H9 (cell line): ENCODE measurements around the gene PLPP1. TPM values are rescaled to one million over a fixed set of nuclear protein-coding genes. Genes with fewer than 3 reads are reported as not detected.

ENCODE experiments used
- DNase-seq: peaks from one replicate; pipeline ENCODE4 v3.0.0-alpha.2; 2017
- H2AFZ ChIP-seq: one replicate; pipeline ENCODE4 v1.6.1; 2013; ENCODE audit warnings: mild to moderate bottlenecking, low read length, control low read depth, moderate library complexity
- H2AK5ac ChIP-seq: 2 replicates; pipeline ENCODE4 v1.6.1; 2013; ENCODE audit warnings: low read length, control low read depth, mixed read lengths; ENCODE audit not compliant: insufficient read length
- H2BK120ac ChIP-seq: one replicate; pipeline ENCODE4 v1.6.1; 2013; ENCODE audit warnings: low read depth, mild to moderate bottlenecking, low read length, control low read depth, inconsistent platforms; ENCODE audit not compliant: poor library complexity, severe bottlenecking
- H2BK12ac ChIP-seq: 2 replicates; pipeline ENCODE4 v1.6.1; 2013; ENCODE audit warnings: low read length, control low read depth, mixed read lengths, low read depth; ENCODE audit not compliant: insufficient read length
- H2BK15ac ChIP-seq: 2 replicates; pipeline ENCODE4 v1.6.1; 2013; ENCODE audit warnings: low read depth, low read length, control low read depth
- H2BK20ac ChIP-seq: one replicate; pipeline ENCODE4 v1.6.1; 2013; ENCODE audit warnings: low read depth, mild to moderate bottlenecking, low read length, control low read depth, inconsistent platforms; ENCODE audit not compliant: poor library complexity, severe bottlenecking
- H2BK5ac ChIP-seq: 2 replicates; pipeline ENCODE4 v1.6.1; 2013; ENCODE audit warnings: low read length, control low read depth, mixed read lengths; ENCODE audit not compliant: insufficient read length
- H3K14ac ChIP-seq: 2 replicates; pipeline ENCODE4 v1.6.1; 2013; ENCODE audit warnings: low read length, control low read depth; ENCODE audit not compliant: insufficient read depth
- H3K18ac ChIP-seq: 2 replicates; pipeline ENCODE4 v1.6.1; 2013; ENCODE audit warnings: low read depth, mild to moderate bottlenecking, mixed read lengths, low read length, control low read depth; ENCODE audit not compliant: insufficient read length
- H3K23ac ChIP-seq: 2 replicates; pipeline ENCODE4 v1.6.1; 2013; ENCODE audit warnings: low read length, control low read depth, mixed read lengths, low read depth; ENCODE audit not compliant: insufficient read length
- H3K23me2 ChIP-seq: 2 replicates; pipeline ENCODE4 v1.6.1; 2013; ENCODE audit warnings: low read depth, mild to moderate bottlenecking, mixed read lengths, low read length, control low read depth; ENCODE audit not compliant: insufficient read length, poor library complexity, severe bottlenecking
- H3K27ac ChIP-seq: 2 replicates; pipeline ENCODE4 v1.5.1; 2013; ENCODE audit warnings: low read length, control low read depth, mixed read lengths, low read depth; ENCODE audit not compliant: insufficient read length
- H3K27me3 ChIP-seq: 2 replicates; pipeline ENCODE4 v1.6.1; 2013; ENCODE audit warnings: low read length, control low read depth, inconsistent platforms; ENCODE audit not compliant: insufficient read depth
- H3K4ac ChIP-seq: 2 replicates; pipeline ENCODE4 v1.6.1; 2013; ENCODE audit warnings: low read depth, mild to moderate bottlenecking, control low read depth, inconsistent platforms, low read length, moderate library complexity
- H3K4me1 ChIP-seq: 2 replicates; pipeline ENCODE4 v1.6.1; 2013; ENCODE audit warnings: low read length, control low read depth, inconsistent platforms; ENCODE audit not compliant: insufficient read depth
- H3K4me2 ChIP-seq: 2 replicates; pipeline ENCODE4 v1.6.1; 2013; ENCODE audit warnings: low read length, control low read depth, mixed read lengths; ENCODE audit not compliant: insufficient read length, insufficient read depth
- H3K56ac ChIP-seq: 2 replicates; pipeline ENCODE4 v1.6.1; 2013; ENCODE audit warnings: low read depth, mild to moderate bottlenecking, mixed read lengths, low read length, control low read depth; ENCODE audit not compliant: insufficient read length
- H3K79me1 ChIP-seq: 2 replicates; pipeline ENCODE4 v1.6.1; 2013; ENCODE audit warnings: low read depth, mild to moderate bottlenecking, moderate library complexity, low read length, control low read depth, inconsistent platforms; ENCODE audit not compliant: insufficient read depth, poor library complexity, severe bottlenecking
- H3K79me2 ChIP-seq: 2 replicates; pipeline ENCODE4 v1.6.1; 2013; ENCODE audit warnings: low read length, control low read depth, inconsistent platforms; ENCODE audit not compliant: insufficient read depth
- H3K9ac ChIP-seq: 2 replicates; pipeline ENCODE4 v1.6.1; 2013; ENCODE audit warnings: low read length, control low read depth, mixed read lengths; ENCODE audit not compliant: insufficient read length; ENCODE audit errors: extremely low read depth
- H3K9me3 ChIP-seq: one replicate; pipeline ENCODE4 v1.6.1; 2013; ENCODE audit warnings: low read depth, low read length, inconsistent platforms; ENCODE audit not compliant: control insufficient read depth
- H3T11ph ChIP-seq: one replicate; pipeline ENCODE4 v1.6.1; 2013; ENCODE audit warnings: mild to moderate bottlenecking, low read length, control low read depth, inconsistent platforms
- H4K20me1 ChIP-seq: one replicate; pipeline ENCODE4 v1.6.1; 2013; ENCODE audit not compliant: control insufficient read depth, insufficient read length, insufficient read depth
- H4K5ac ChIP-seq: 2 replicates; pipeline ENCODE4 v1.6.1; 2013; ENCODE audit warnings: low read depth, mild to moderate bottlenecking, mixed read lengths, low read length, control low read depth; ENCODE audit not compliant: insufficient read length
- H4K8ac ChIP-seq: replicated peaks from 2 replicates; pipeline ENCODE4 v1.6.1; 2013; ENCODE audit warnings: low read length, control low read depth, mixed read lengths, low read depth; ENCODE audit not compliant: insufficient read length
- H4K91ac ChIP-seq: 2 replicates; pipeline ENCODE4 v1.6.1; 2013; ENCODE audit warnings: low read depth, mild to moderate bottlenecking, moderate library complexity, mixed read lengths, low read length, control low read depth; ENCODE audit not compliant: insufficient read length
- H3K27ac Mint-ChIP-seq, 3 experiments: 2 replicates in 2 of 3; 3 replicates in 1 of 3; pipeline ENCODE4 v1.8.0; 2020 to 2021; ENCODE audit warnings: mixed read lengths in 3 of 3, mild to moderate bottlenecking in 1 of 3, moderate library complexity in 1 of 3
- H3K27me3 Mint-ChIP-seq: 2 replicates; pipeline ENCODE4 v1.8.0; 2021; ENCODE audit warnings: low read depth, mild to moderate bottlenecking, moderate library complexity, mixed read lengths
- H3K36me3 Mint-ChIP-seq, 3 experiments: 2 replicates in 2 of 3; 3 replicates in 1 of 3; pipeline ENCODE4 v1.8.0; 2020 to 2021; ENCODE audit warnings: low read depth in 3 of 3, mixed read lengths in 3 of 3; ENCODE audit not compliant: insufficient read depth in 1 of 3
- H3K4me1 Mint-ChIP-seq, 2 experiments: 2 replicates each; pipeline ENCODE4 v1.8.0; 2020; ENCODE audit warnings: mixed read lengths in 2 of 2
- H3K4me3 Mint-ChIP-seq, 2 experiments: 2 replicates in 1 of 2; 3 replicates in 1 of 2; pipeline ENCODE4 v1.8.0; 2020 to 2021; ENCODE audit warnings: mild to moderate bottlenecking in 2 of 2, mixed read lengths in 2 of 2, moderate library complexity in 1 of 2
- H3K9me3 Mint-ChIP-seq, 2 experiments: 2 replicates in 1 of 2; 3 replicates in 1 of 2; pipeline ENCODE4 v1.8.0; 2020; ENCODE audit warnings: mild to moderate bottlenecking in 2 of 2, mixed read lengths in 2 of 2, moderate library complexity in 1 of 2
- WGBS: extraction: QIAGEN DNeasy Blood & Tissue Kit; methylation state at CpG from one replicate; pipeline ENCODE4 v1.1.7; 2013; ENCODE audit warnings: missing lambda C conversion rate, low lambda C conversion rate, mixed read lengths; ENCODE audit not compliant: insufficient read length; ENCODE audit errors: extremely low coverage; 5-methylcytosine and 5-hydroxymethylcytosine counted together
- total RNA-seq: library from RNA; stranded (reverse); gene quantifications from 2 replicates; pipeline ENCODE4 v1.2.1, GENCODE V29; 2021
- TF ChIP-seq, protein P1 (sequence below): fragments of 200-600 bp; sonication (generic); conservative IDR thresholded peaks from 3 replicates; pipeline ENCODE4 v1.8.0; 2021; ENCODE audit warnings: antibody characterized with exemption, mild to moderate bottlenecking

Gene PLPP1
- total RNA-seq, 1 experiment from 2014 or later = 85.9 TPM

DNA sequence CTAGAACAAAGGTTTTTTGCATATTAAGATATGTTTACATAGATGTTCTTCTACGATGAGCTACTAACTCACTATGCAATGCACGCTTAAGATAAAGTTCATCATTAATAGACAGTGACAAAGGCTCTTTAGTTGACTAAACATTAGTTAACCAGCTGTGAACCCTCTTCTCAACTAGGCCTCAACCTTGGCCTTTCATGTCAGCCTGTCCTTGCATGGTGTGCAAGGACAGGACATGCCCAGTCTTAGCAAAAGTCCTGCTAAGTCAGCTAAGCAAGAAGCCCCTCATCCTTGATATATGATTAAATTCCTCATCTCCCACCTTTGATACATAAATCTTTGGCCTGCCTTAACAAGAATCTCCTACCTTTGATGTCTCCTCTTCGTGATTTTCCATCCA, 50.9 kb downstream of the PLPP1 start:
- Mint-ChIP-seq H3K27me3 (no peaks in the 10 kb centered on the region), H3K36me3 (peaks cover 2 to 17% (median 7%) of the 10 kb centered on the region in 3 experiments; a peak in 3 of 7 replicates), H3K9me3 (no peaks in the 10 kb centered on the region), H3K4me3 (peak overlapping the region; percentile 2 to 24; a peak in 3 of 5 replicates), H3K4me1 (peaks cover 56 to 62% of the 10 kb centered on the region in 2 experiments), H3K27ac (peak overlapping the region; percentile 87 to 99 (median 96))
- no CpG with 5 or more reads among the region's 3 CpGs for WGBS
- Histone ChIP-seq H3K79me2 (peaks cover 5% of the 10 kb centered on the region; the same call in 1 of the 2 replicates), H3K4me2 (no peak overlapping the region), H3K23me2 (peaks cover 3% of the 10 kb centered on the region), H4K5ac (no peak overlapping the region), H2BK5ac (peak overlapping the region; percentile 10), H3K9ac (no peak overlapping the region), H3K14ac (no peak overlapping the region), H3K56ac (no peak overlapping the region), H3K27ac (peak overlapping the region; percentile 72), H2BK120ac (no peak overlapping the region), H4K8ac (no peak overlapping the region), H3K79me1 (peaks cover 2% of the 10 kb centered on the region), H3K27me3 (no peaks in the 10 kb centered on the region), H4K20me1 (no peaks in the 10 kb centered on the region), H3K18ac (no peak overlapping the region), H4K91ac (no peak overlapping the region), H2BK12ac (no peak overlapping the region), H2AFZ (no peak overlapping the region), H2BK15ac (no peak overlapping the region), H3K23ac (no peak overlapping the region), H3T11ph (no peak overlapping the region), H2BK20ac (no peak overlapping the region), H3K4me1 (peaks cover 11% of the 10 kb centered on the region), H3K9me3 (no peaks in the 10 kb centered on the region), H2AK5ac (no peak overlapping the region), H3K4ac (no peak overlapping the region)
- DNase-seq = no peak
- TF ChIP-seq, protein P1, sequence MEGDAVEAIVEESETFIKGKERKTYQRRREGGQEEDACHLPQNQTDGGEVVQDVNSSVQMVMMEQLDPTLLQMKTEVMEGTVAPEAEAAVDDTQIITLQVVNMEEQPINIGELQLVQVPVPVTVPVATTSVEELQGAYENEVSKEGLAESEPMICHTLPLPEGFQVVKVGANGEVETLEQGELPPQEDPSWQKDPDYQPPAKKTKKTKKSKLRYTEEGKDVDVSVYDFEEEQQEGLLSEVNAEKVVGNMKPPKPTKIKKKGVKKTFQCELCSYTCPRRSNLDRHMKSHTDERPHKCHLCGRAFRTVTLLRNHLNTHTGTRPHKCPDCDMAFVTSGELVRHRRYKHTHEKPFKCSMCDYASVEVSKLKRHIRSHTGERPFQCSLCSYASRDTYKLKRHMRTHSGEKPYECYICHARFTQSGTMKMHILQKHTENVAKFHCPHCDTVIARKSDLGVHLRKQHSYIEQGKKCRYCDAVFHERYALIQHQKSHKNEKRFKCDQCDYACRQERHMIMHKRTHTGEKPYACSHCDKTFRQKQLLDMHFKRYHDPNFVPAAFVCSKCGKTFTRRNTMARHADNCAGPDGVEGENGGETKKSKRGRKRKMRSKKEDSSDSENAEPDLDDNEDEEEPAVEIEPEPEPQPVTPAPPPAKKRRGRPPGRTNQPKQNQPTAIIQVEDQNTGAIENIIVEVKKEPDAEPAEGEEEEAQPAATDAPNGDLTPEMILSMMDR = no peak
